A172 (cell line): ENCODE results near the gene HSD17B4. TPM values are rescaled to one million over a fixed set of nuclear protein-coding genes. Genes with fewer than 3 reads are reported as not detected.
"Not testable (repeated sequence)": the region's sequence is repeated elsewhere in the genome, so short reads cannot be mapped to it uniquely, and the experiment has no call there.

Source experiments
- DNase-seq: peaks from one replicate; pipeline ENCODE4 v3.0.0-alpha.2; 2015; ENCODE audit warnings: low spot score
- total RNA-seq: library from RNA; depleted of rRNA; stranded (reverse); fragments of >200 nt; shearing (Covaris generic); gene quantifications from 2 replicates; pipeline ENCODE4 v1.2.3, GENCODE V29; 2014

The HSD17B4 gene
- total RNA-seq, 1 experiment from 2014 or later: 150 TPM

DNA sequence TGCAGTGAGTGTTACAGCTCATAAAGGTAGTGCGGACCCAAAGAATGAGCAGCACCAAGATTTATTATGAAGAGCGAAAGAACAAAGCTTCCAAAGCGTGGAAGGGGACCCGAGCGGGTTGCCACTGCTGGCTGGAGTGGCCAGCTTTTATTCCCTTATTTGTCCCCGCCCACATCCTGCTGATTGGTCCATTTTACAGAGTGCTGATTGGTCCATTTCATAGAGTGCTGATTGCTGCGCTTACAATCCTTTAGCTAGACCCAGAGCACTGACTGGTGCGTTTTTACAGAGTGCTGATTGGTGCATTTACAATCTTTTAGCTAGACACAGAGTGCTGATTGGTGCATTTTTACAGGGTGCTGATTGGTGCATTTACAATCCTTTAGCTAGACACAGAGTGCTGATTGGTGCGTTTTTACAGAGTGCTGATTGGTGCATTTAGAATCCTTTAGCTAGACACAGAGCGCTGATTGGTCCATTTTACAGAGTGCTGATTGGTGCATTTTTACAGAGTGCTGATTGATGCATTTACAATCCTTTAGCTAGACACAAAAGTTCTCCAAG is 19.5 kb upstream of the HSD17B4 start:
- DNase-seq: not testable (repeated sequence)

DNA sequence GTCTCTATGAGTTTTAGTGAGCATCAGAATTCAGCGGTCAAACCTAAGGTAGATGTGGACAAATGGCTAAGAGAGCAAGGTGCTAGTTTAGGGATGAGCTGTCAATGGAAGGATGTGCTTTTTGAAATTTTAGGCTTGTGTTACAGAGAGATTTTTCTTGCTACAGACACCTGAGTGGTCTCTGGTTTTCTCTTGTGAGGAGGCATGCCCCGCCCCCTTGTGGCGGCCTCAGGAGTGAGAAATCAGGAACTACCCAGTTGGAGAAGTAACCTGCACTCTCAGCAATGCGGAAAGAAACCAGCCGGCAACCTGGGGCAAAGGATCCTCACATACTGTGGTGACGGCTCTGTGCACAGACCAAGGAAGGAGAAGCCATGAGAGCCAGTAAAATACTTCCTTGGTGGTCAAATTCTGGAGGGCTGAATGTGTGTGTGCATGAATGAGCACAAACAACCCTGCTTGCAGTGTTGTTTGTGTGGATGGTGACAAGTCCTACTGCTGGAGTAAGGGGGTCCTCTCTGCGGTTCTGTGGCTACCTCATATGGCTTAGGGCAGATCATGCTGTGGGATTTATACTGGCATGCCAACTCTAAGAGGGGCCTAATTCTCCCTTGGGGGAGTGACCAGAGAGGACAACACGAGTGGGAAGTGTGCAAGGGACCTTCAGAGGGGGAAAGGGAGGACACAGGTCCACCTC is 16.7 kb upstream of the HSD17B4 start:
- DNase-seq: peak; percentile 24

DNA sequence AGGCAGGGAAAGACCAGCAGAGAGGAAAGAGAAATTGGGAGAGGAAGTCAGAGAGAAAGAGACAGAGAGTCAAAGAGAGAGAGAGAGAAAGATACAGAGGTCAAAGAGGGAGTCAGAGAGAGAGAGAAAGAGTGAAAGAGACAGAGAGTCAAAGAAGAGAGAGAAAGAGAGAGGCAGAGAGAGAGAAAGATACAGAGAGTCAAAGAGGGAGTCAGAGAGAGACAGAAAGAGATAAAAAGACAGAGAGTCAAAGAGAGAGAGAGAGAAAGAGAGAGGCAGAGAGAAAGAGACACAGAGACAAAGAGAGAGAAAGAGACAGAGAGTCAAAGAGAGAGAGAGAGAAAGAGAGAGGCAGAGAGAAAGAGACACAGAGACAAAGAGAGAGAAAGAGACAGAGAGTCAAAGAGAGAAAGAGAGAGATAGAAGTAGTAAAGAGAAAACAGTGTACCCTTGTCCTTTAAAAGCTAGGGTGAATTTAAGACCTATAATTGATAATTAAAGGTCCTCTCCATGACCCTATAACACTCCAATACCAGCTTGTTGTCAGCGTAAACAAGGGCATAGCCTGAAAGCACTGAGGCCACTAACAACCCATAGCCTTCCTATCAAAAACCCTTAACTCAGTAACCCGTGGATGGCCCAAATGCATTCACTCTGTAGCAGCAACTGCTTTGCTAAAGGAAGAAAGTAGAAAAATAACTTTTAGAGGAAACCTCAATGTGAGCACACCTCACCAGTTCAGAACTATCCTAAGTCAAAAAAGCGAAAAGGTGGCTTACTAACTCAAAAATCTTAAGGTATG is 14.3 kb upstream of the HSD17B4 start:
- DNase-seq: not testable (repeated sequence)

DNA sequence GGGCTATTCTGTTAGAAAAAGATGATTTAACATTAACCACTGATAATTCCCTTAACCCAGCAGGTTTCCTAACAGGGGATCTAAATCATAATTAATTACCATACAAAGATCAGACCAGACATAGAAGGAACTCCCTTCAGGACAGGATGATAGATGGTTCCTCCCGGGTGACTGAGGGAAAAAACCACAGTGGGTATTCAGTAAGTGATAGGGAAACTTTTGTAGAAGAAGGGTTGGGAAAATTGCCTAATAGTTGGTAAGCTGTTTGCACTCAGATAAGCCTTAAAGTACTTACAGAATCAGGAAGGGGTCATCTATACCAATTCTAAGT is 13.7 kb upstream of the HSD17B4 start:
- DNase-seq: not testable (repeated sequence)

DNA sequence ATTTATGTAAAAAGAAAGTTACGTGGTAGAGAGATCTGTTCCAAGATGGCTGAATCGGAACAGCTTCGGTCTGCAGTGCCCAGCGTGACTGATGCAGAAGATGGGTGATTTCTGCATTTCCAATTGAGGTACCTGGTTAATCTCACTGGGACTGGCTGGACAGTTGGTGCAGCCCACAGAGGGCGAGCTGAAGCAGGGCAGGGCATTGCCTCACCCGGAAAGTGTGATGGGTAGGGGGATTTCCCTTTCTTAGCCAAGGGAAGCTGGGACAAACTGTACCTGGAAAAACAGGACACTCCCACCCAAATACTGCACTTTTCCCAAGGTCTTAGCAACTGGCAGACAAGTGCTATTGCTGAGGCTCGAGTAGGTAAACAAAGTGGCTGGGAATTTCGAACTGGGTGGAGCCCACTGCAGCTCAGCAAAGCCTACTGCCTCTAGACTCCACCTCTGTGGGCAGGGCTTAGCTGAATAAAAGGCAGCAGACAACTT is 13.1 kb upstream of the HSD17B4 start:
- DNase-seq: no peak

DNA sequence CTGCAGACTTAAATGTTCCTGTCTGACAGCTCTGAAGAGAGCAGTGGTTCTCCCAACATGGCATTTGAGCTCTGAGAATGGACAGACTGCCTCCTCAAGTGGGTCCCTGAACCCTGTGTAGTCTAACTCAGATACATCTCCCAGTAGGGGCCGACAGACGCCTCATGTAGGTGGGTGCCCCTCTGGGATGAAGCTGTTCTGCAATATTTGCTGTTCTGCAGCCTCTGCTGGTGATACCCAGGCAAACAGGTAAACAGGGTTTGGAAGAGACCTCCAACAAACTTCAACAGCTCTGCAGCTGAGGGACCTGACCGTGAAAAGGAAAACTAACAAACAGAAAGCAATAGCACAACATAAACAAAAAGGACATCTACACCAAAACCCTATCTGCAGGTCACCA is 12.7 kb upstream of the HSD17B4 start:
- not testable (repeated sequence) for DNase-seq

DNA sequence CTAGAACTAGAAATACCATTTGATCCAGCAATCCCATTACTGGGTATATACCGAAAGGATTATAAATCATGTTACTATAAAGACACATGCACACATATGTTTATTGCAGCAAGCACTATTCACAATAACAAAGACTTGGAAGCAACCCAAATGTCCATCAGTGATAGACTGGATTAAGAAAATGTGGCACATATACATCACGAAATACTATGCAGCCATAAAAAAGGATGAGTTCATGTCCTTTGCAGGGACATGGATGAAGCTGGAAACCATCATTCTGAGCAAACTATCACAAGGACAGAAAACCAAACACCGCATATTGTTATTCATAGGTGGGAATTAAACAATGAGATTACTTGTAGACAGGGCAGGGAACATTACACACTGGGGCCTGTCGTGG is 7.7 kb upstream of the HSD17B4 start:
- not testable (repeated sequence) for DNase-seq

DNA sequence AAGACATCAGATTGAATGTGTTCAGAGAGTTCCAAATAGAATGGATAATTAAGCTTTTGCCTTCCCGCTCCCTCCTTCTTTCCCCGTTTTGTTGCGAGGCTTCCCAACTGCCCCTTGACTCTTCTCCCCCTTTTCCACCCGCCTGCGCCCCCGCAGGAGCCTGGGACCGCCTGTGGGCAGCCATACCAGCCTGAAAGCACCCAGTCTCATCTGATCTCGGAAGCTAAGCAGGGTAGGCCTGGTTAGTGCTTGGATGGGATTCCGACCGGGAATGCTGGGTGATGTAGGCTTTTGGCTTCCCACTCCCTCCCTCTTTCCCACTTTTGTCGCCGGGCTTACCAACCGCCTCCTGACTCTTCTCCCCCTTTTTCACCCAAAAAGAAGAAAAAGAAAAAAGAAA is 6.8 kb upstream of the HSD17B4 start:
- no peak for DNase-seq

DNA sequence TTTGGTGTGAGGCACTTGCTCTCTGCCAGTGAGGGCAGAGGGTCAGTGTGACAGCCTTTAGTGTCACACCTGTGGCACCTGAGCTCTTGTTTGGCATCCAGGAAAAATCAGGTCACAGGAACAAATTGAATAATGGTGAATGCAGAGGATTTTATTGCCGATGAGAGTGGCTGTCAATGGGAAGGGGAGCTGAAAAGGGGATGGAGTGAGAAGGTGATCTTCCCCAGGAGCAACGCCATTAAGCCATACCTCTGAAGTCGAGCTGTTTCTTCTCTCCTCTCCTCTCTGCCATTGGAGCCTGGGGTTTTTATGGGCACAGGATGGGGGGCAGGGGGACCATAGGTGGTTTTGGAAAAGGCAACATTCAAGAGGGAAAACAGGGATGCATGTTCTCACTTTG is 2.4 kb upstream of the HSD17B4 start:
- no peak for DNase-seq

DNA sequence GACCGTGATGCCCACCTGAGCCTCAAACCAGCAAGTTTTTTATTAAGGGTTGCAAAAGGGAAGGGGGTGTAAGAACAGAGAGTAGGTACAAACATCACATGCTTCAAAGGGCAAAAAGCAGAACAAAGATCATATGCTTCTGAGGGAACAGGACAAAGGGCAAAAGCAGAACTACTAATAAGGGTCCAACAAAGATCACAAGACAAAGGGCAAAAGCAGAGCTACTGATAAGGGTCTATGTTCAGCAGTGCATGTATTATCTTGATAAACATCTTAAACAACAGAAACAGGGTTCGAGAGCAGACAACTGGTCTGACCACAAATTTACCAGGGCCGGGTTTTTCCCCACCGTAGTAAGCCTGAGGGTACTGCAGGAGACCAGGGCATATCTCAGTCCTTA is 1.7 kb upstream of the HSD17B4 start:
- DNase-seq: not testable (repeated sequence)

DNA sequence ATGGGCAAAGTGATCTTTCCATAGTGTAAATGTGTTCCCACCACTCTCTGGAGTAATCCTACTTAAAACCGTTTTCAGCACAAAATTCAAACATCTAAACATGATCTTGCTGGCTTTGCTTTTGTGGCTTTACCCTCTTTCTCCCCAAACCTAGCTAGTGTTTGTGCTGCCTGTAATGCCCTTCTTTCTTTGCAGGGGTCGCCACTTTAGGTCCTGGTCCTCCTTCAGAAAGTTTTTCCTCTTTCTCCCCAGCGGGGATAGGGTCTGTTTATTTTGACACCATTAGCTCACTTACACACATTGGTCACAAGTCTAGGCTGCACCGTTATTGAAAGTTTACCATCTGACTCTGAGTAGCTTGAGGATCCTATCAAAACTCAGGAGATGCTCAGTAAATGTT is 736 bp upstream of the HSD17B4 start:
- DNase-seq: no peak

DNA sequence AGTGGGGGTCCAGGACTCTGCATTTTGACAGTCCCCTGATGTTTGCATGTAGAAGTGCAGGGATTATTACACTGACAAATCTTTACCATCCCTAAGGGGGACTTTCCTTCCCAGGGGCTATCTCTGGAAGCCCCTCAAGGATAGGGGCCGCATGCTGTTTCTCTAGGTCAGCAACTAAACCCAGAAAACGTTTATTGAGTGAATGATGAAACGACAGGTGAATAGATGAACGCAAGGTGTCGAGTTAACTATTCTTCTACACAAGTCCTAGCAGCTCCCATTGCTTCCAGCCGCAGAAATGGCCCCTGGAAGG is 281 bp upstream of the HSD17B4 start:
- DNase-seq: no peak

DNA sequence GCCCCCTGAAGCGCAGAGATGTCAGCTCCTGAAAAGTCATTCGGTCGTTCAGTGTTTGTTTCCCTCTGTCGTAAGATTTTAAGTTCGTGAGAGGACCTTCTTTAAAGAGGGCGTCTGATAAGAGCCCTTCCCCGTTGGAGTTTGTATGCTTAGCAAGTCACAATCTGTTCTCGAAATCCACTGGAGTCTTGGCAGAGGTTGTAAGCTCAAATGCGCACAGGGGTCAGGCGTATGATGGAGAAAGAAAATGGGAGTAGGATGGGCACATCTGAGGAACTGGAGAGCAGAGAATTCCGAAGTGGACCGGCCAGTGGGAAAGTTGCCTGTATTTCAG is 710 bp downstream of the HSD17B4 start:
- DNase-seq: peak; percentile 18

DNA sequence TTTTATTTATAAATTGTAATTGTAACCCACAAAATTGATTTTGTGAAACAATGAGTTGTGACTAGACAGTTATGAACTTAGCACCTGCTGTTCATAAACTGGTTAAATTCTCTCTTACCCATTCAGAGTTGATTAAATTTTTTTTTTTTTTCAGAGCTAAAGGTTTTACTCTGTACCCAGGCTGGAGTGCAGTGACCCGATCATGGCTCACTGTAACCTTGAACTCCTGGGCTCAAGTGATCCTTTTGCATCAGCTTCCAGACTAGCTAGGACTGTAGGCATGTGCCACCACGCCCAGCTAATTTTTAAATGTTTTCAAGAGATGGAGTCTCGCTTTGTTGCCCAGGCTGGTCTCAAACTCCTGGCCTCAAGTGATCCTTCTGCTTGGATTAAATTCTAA is 1.9 kb downstream of the HSD17B4 start:
- DNase-seq: no peak

DNA sequence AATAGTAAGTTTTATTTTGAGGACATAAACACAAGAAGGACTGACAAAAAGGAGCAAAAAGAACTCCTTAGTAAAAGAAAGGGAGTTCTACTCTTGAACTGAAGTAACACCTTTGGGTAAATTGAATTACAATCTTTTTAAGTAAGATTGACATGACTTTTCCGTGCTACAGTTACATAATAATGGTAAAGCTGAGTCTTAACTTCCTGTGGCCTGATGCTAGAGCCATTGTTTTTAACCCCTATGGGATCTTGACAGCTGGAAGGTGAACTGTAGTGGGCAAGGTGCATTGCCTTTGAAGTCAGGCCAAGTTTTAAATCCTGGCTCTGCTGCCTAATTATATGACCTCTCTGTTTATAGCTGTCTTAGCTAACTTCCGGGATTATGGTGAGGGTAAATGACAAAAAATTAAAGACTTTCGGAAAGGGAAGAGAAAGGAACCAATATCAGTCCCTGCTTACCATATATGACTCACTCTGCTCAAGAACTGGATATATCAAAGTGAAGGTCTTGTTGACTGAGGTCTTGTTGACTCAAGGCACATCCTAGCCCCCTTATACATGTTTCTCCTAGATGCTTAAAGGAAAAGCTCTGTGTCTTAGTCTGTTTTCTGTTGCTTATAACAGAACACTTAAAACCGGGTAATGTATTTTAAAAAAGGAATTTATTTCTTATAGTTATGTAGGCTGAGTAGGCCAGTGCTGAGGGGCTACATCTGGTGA is 6.8 kb downstream of the HSD17B4 start:
- DNase-seq: no peak

DNA sequence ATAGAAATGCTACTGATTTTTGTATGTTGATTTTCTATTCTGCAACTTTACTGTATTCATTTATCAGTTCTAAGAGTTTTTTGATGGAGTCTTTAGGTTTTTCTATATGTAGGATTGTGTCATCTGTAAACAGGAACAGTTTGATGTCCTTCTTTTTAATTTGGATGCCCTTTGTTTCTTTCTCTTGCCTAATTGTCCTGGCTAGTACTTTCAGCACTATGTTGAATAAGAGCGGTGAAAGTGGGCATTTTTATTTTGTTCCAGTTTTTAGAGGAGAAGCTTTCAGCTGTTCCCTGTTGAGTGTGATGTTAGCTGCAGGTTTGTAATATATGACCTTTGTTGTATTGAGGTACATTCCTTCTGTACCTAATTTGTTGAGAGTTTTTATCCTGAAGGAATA is 13.3 kb downstream of the HSD17B4 start:
- no peak for DNase-seq

DNA sequence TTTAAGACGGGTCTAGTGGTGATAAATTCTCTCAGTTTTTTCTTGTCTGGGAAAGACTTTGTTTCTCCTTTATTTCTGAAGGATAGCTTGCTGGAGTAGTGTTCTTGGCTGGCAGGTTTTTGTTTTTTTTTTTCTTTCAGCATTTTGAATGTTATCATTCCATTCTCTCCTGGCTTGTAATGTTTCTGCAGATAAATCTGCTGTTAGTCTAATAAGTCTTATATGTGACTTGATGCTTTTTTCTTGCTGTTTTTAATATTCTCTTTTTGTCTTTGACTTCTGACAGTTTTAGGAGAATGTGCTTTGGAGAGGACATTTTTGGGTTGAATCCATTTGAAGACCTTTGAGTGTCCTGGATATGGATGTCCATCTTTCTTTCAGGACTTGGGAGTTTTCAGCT is 16.0 kb downstream of the HSD17B4 start:
- DNase-seq: no peak

DNA sequence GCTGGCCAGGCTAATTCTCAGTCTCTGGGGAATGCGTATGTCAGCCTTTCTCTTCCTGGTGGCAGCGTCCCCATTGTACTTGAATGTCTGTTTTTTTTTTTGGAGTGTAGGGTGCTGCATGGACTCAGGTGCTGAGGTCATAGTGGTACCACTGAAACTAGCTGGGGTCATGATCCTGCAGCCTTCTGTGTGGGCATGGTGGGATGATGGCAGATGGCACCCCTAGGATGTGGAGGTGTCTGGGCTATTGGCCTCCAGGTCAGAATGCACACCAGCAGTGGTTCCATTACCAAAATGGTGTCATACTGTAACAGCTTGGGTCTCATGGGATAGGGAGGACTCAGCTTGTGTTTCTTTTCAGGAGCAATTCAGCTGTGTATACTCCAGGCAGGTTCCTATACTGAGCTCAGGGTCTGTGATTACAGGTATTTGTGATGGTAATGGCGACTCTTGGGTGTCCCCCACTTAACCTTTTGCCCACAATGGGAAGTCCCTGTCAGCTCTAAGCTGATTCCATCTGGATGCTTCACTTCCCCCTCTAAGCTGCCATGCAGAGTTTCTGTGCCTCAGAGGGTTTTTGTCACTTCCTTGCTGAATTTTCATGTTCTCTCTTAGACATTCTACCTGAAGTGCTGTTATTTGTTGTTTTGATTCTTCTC is 17.9 kb downstream of the HSD17B4 start:
- DNase-seq: no peak

DNA sequence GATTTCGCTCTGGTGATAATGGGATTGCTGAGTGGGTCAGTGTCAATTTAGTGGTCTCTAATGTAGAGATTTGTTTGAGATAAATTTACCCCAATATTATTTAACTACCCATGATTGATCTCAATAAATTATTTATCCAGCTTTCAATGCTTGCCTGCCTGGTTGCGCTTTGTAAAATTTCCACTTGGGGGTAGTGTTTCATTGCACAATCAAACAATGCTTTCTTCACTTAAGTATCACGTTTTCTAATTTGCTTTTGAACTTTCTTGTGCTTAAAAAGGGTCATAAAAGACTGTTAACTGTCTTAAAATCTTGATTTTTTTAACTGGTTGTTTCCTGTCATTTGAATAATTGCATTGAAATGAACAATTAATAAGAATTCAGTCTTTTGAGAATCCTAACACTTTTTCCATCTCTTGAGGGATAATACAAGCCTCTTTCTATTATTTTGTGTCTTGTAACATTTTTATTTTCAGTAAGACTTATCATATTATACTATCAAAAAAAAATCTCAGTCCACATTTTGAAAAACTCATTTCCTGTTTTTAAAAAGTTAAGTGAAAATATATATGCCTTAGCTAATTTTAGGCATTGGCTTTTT is 18.7 kb downstream of the HSD17B4 start:
- DNase-seq: no peak

DNA sequence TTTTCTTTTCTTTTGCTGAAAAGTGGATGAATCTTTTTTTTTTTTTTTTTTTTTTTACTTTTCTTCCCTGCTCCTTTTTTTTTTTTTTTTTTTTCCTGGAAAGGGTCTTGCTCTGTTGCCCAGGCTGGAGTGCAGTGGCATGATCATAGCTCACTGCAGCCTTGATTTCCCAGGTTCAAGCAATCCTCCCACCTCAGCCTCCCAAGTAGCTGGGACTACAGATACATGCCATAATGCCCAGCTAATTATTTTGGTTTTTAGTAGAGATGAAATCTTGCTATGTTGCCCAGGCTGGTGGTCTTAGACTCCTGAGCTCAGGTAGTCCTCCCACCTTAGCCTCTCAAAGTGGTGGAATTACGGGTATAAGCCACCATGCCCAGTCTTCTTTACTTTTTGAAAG is 20.9 kb downstream of the HSD17B4 start:
- no peak for DNase-seq

DNA sequence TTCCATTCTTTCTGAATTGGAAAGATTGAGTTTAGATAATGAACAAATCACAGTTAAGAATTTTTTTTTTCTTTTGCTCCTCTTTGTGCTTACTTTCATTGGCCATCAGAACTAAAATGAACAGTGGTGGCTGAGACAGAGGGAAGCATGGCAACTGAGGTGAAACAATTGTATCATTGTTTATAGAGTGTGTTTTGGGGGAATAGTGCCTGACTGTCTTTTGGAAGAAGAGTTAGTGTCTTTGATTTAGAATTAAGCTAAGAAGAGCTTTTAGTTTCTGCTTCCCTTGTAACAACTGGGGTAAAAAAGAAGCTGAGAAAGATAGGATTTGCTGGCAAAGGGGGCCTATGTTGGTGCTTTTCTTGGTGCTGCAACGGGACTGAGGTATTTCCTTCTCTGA is 24.0 kb downstream of the HSD17B4 start:
- DNase-seq: no peak

DNA sequence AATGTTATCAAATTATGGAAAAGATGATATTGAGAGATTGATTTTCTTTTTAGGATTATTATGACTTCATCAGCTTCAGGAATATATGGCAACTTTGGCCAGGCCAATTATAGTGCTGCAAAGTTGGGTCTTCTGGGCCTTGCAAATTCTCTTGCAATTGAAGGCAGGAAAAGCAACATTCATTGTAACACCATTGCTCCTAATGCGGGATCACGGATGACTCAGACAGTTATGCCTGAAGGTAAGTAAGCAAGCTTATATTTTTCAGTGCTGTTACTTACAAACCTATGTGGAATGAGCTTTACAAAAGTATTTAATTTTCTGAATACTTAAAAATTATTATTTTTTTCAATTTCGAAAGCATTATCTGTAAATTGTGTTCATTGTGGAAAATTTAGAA is 26.5 kb downstream of the HSD17B4 start:
- no peak for DNase-seq
